Ascending aorta (tissue), 2 donors: Measurements from ENCODE around the gene MYO1D. TPM values are rescaled to one million over a fixed set of nuclear protein-coding genes. Genes with fewer than 3 reads are reported as not detected.
"Not testable (repeated sequence)": the region's sequence is repeated elsewhere in the genome, so short reads cannot be mapped to it uniquely, and the experiment has no call there.

Source experiments
- DNase-seq, 2 donors: peaks; one replicate each; pipeline ENCODE4 v3.0.0-alpha.2; 2019; ENCODE audit warnings: low spot score in 2 of 2
- H3K27ac ChIP-seq, 2 donors: fragments of 200-600 bp; sonication (generic); one replicate each; pipeline ENCODE4 v1.5.1; 2016 to 2017; ENCODE audit warnings: mild to moderate bottlenecking in 1 of 2
- H3K27me3 ChIP-seq: fragments of 200-600 bp; sonication (generic); one replicate; pipeline ENCODE4 v1.5.1; 2017
- H3K36me3 ChIP-seq, 2 donors: fragments of 200-600 bp; sonication (generic); one replicate each; pipeline ENCODE4 v1.5.1; 2016
- H3K4me1 ChIP-seq, 2 donors: fragments of 200-600 bp; sonication (generic); one replicate each; pipeline ENCODE4 v1.5.1; 2016 to 2017; ENCODE audit warnings: mild to moderate bottlenecking in 1 of 2
- H3K4me3 ChIP-seq, 2 donors: fragments of 200-600 bp; sonication (generic); one replicate each; pipeline ENCODE4 v1.5.1; 2016 to 2017; ENCODE audit warnings: mild to moderate bottlenecking in 1 of 2
- H3K9me3 ChIP-seq, 2 donors: fragments of 200-600 bp; sonication (generic); one replicate each; pipeline ENCODE4 v1.5.1; 2016
- intact Hi-C: fragments of 100-400 bp; cut with DNase I; formaldehyde crosslinking; loops from one replicate; pipeline ENCODE4 v1.15.1; 2023
- total RNA-seq: library from RNA; depleted of rRNA; stranded (reverse); fragments of >200 nt; gene quantifications from one replicate; pipeline ENCODE4 v1.1.0, GENCODE V29; 2016
- TF ChIP-seq, protein P1 (sequence below), 3 experiments: fragments of 200-600 bp in 2 of 3; fragments of 450-650 bp in 1 of 3; sonication (generic) in 2 of 3; IDR thresholded peaks; one replicate each; pipeline ENCODE4 v1.5.1; 2016 to 2019; ENCODE audit warnings: antibody characterized with exemption in 3 of 3, mild to moderate bottlenecking in 1 of 3, moderate library complexity in 1 of 3

MYO1D gene
- total RNA-seq, 1 donor from 2014 or later, result 105 TPM

GRCh38 chr17:32646941-32647340, 230.0 kb downstream of the MYO1D start:
- Histone ChIP-seq H3K9me3 (peaks cover 0 to 9% of the 10 kb centered on the region in 2 donors), H3K27me3 (no peaks in the 10 kb centered on the region), H3K27ac (no peak overlapping the region), H3K36me3 (peaks cover 23 to 54% of the 10 kb centered on the region in 2 donors), H3K4me3 (no peak overlapping the region), H3K4me1 (no peaks in the 10 kb centered on the region)
- TF ChIP-seq, protein P1, sequence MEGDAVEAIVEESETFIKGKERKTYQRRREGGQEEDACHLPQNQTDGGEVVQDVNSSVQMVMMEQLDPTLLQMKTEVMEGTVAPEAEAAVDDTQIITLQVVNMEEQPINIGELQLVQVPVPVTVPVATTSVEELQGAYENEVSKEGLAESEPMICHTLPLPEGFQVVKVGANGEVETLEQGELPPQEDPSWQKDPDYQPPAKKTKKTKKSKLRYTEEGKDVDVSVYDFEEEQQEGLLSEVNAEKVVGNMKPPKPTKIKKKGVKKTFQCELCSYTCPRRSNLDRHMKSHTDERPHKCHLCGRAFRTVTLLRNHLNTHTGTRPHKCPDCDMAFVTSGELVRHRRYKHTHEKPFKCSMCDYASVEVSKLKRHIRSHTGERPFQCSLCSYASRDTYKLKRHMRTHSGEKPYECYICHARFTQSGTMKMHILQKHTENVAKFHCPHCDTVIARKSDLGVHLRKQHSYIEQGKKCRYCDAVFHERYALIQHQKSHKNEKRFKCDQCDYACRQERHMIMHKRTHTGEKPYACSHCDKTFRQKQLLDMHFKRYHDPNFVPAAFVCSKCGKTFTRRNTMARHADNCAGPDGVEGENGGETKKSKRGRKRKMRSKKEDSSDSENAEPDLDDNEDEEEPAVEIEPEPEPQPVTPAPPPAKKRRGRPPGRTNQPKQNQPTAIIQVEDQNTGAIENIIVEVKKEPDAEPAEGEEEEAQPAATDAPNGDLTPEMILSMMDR (IDR thresholded peaks at IDR 0.05), result no peak
- intact Hi-C loops, result no loop called here
- no peak for DNase-seq

- H3K9me3 ChIP-seq, intact Hi-C loops, H3K4me3 ChIP-seq, DNase-seq, H3K27me3 ChIP-seq, H3K4me1 ChIP-seq, H3K27ac ChIP-seq: not testable (repeated sequence)
- H3K36me3 ChIP-seq, result peaks cover 6 to 15% of the 10 kb centered on the region in 2 donors
Measured at GRCh38 chr17:32641514-32641913, 235.4 kb downstream of the MYO1D start.

GRCh38 chr17:32636598-32637218, 240.2 kb downstream of the MYO1D start:
- Histone ChIP-seq H3K9me3 (no peaks in the 10 kb centered on the region), H3K4me3 (no peak overlapping the region), H3K4me1 (no peaks in the 10 kb centered on the region), H3K27me3 (no peaks in the 10 kb centered on the region), H3K27ac (no peak overlapping the region), H3K36me3 (peaks cover 5 to 8% of the 10 kb centered on the region in 2 donors)
- TF ChIP-seq, protein P1 (IDR thresholded peaks at IDR 0.05), result no peak
- intact Hi-C loops, result no loop called here
- no peak for DNase-seq

DNA sequence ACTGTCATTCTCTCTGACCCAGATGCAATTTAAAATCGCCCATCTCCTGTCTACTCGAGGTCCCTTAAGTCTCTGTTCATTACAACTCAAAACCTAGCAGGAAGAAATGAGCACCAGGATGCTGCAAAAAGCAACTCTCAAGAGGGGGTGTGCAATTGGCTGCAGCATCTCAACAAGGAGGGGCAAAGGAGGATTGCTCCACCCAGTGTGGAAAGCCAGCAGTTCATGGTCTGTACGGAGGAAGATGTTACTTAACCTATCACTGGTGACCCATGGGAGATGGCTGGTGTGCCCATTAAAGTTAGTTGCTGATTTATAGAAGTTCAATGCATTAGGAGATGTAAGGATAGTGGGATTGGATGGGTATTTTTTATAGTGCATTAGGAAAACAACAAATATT, 242.8 kb downstream of the MYO1D start:
- no peak for DNase-seq
- H3K9me3 ChIP-seq, result no peaks in the 10 kb centered on the region
- intact Hi-C loops, result no loop called here

GRCh38 chr17:32631341-32632096, 245.4 kb downstream of the MYO1D start:
- intact Hi-C loops, result no loop called here
- Histone ChIP-seq H3K36me3 (peaks cover 0 to 2% of the 10 kb centered on the region in 2 donors), H3K4me3 (no peak overlapping the region), H3K9me3 (no peaks in the 10 kb centered on the region), H3K27ac (peak overlapping the region in 1 of 2 donors; percentile 23), H3K27me3 (no peaks in the 10 kb centered on the region), H3K4me1 (peaks cover 5 to 7% of the 10 kb centered on the region in 2 donors)
- TF ChIP-seq, protein P1 (IDR thresholded peaks at IDR 0.05), result no peak
- no peak for DNase-seq

More for the DNA sequence above, 242.8 kb downstream of the MYO1D start:
- no peak overlapping the region for H3K27ac ChIP-seq
- H3K27me3 ChIP-seq, result no peaks in the 10 kb centered on the region
- H3K36me3 ChIP-seq, result peaks cover 5 to 8% of the 10 kb centered on the region in 2 donors
- no peak overlapping the region for H3K4me3 ChIP-seq
- TF ChIP-seq, protein P1 (IDR thresholded peaks at IDR 0.05), result no peak
- peaks cover 0 to 1% of the 10 kb centered on the region in 2 donors for H3K4me1 ChIP-seq

GRCh38 chr17:32629563-32630190, 247.2 kb downstream of the MYO1D start:
- H3K4me1 ChIP-seq, result peaks cover 5 to 7% of the 10 kb centered on the region in 2 donors
- H3K36me3 ChIP-seq, result no peaks in the 10 kb centered on the region
- no peak overlapping the region for H3K27ac ChIP-seq
- no peaks in the 10 kb centered on the region for H3K27me3 ChIP-seq
- DNase-seq, result no peak
- TF ChIP-seq, protein P1 (IDR thresholded peaks at IDR 0.05), result no peak
- H3K4me3 ChIP-seq, result no peak overlapping the region
- intact Hi-C loops, result no loop called here
- H3K9me3 ChIP-seq, result no peaks in the 10 kb centered on the region
